Endometrium (tissue), 2 donors: ENCODE data around the gene NEGR1.

Experiments used
- FAIRE-seq: peaks from 2 replicates; lab custom pipeline; 2012; peaks lifted over from hg19 to GRCh38; lab: Jason Lieb, UNC
- donor health status: control.
- donor health status: control.

Gene NEGR1

DNA sequence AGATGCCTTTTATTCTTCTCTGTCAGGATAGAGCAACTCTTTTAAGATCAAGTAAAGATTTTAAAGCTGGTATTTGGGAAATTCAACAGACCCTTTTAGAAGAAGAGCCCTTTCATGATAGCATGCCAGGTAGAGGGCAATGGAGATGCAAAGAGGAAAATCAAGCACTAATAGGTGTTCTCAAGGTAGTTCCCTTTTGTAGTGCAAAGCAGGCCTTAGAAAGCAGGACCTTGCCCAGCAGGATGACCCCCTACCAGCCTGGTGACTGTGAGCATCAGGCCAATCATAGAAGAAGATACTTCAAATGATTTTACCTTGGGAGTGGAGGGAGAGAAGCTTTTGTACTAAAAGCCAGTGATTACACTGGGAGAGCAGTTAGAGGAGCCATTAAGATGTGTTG lies 820.1 kb downstream of the NEGR1 start:
- FAIRE-seq: no peak

DNA sequence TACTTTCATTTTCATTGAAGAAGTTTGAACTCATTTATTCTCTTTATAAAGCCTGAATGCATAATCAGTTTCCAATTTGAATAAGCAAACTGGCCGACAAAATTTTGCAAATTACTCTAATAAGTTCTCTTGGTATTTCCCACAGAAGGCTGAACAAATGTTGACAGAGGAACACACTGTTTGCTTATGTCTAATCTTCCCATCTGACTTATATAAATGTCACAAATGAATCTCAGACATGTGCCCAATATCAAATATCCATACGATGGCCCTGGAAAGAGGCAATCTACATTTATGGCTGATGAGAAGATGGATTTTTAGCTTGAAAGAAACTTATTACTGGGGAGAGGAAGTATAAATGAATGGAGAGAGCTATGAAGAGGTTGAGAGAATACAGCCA lies 820.9 kb downstream of the NEGR1 start:
- no peak for FAIRE-seq

GRCh38 chr1:71448444-71448843 lies 833.9 kb downstream of the NEGR1 start:
- no peak for FAIRE-seq

- no peak for FAIRE-seq
These were observed 843.7 kb downstream of the NEGR1 start for GRCh38 chr1:71438626-71439025.

- FAIRE-seq: no peak
These were observed 846.4 kb downstream of the NEGR1 start for GRCh38 chr1:71435951-71436350.

DNA sequence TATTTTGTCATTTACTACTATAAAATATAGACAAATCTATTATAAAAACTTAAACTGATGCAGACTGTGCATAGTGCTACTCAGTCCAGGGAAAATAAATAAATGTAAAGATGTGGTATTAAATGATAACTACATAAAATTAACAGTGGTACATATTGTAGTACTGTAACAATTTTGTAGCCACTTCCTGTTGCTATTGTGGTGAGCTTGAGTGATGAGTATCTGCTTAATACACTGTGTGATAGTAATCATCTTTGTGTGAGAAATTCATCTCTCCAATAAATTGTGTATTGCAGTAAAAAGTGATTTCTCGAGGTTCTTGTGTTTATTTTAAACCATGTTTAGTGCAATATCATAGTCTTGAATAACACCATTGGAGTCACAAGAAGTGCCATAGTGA lies 848.1 kb downstream of the NEGR1 start:
- FAIRE-seq: no peak

DNA sequence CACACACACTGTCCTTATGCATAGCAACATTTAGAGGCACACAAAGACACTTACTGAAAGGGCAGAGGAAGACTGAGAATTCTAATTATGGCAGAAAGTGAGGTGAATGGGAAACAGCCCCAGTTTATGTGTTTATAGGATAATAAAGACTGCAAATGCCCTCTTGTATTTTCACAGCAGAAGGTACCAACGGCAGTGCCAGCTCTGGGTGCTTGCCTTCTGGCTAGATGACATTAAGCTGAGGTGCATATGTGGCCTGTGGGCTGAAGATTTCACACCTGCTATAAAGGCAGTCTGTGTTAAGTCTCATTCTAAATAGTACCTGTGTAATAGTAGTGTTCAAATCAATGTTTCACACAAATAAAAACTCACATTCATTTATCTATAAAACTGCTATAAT lies 854.3 kb downstream of the NEGR1 start:
- FAIRE-seq: no peak

GRCh38 chr1:71427066-71427465 lies 855.3 kb downstream of the NEGR1 start:
- FAIRE-seq: no peak

DNA sequence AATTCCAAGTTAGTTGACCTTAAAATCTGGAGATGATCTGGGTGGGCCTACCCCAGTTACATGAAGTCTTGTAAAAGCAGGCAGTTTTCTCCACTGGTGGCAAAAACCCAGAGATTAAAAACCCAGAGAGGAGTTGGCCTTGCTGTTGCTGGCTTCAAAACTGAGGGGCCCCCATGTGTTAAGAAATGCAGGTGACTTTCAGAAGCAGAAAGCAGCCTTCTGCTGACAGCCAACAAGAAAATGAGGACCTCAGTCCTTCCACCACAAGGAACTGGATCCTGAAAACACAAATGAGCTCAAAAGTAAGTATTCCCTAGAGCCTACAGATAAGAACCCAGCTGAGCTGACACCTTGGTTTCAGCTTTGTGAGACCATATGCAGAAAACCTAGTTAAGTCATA lies 857.8 kb downstream of the NEGR1 start:
- no peak for FAIRE-seq

- no peak for FAIRE-seq
These were observed 860.1 kb downstream of the NEGR1 start for GRCh38 chr1:71422221-71422620.

DNA sequence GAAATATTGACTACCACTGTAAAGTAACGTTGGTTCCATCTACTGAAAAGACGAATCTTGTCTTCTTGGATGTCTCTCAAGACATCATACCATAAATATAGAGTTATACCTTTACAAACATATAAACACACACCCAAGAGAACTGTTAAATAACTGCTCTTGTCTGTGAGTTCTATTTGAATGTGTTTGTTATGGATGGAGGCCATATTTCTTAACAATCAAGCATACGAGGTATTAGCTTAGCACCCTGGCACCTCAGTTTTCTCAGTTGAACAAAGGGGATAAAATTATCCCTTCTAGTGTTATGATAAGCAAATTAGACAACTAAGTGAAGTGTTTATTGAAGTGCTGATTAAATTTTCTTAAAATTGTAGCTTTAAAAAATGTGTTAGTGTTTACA lies 864.9 kb downstream of the NEGR1 start:
- FAIRE-seq: no peak

GRCh38 chr1:71414179-71414578 lies 868.2 kb downstream of the NEGR1 start:
- no peak for FAIRE-seq

DNA sequence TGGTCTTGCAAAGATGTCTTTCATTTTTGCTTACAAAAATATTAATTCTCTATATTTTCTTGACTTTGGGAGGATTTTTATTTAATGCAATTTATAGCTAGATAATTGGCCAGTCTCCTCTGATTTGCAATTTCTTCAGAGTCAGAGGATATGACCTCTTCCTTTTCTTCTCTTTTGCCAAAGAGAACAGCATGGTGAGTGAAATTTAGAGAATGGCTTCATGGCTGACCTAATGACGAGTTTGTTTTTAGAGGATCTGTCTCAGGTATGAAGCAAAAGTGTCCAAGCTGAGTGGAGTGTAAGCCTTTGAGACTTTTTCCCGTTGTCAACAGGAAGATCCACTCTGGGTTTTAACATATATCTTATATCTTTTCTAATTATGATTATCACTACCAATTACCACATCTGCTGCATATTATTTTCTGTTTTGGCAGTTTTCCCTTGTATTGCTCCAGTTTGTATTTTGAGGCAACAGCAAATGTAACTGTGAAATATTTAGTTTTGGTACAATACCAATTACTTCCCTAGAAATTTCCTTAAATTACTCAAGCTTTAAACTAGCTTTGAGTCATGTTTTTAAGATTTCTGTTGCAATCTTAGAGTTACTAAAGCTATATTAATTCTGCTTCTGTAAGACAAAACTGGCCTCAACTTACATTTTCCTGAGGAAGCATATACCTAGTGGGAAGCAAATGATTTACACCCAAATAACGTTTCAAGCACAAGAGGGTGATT lies 868.7 kb downstream of the NEGR1 start:
- FAIRE-seq: no peak

- no peak for FAIRE-seq
These were observed 882.3 kb downstream of the NEGR1 start for GRCh38 chr1:71400050-71400449.

GRCh38 chr1:71399594-71399993 lies 882.7 kb downstream of the NEGR1 start:
- no peak for FAIRE-seq

DNA sequence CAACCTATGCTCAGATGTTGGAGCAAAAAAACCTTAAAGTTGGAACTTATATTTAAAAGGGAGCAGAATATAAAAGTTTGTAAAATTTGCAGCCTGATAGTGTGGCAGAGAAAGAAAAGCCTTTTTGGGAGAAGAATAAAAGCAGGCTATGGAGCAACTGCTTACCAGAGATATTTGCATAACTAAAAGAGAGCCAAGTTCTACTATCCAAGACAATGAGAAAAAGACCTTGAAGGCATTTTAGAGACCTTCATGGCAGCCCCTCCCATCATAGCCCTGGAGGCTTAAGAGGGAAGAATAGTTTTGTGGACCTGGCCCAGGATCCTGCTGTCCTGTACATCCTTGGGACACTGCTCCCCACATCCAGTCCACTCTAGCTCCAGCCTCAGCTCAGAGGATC lies 889.0 kb downstream of the NEGR1 start:
- no peak for FAIRE-seq

DNA sequence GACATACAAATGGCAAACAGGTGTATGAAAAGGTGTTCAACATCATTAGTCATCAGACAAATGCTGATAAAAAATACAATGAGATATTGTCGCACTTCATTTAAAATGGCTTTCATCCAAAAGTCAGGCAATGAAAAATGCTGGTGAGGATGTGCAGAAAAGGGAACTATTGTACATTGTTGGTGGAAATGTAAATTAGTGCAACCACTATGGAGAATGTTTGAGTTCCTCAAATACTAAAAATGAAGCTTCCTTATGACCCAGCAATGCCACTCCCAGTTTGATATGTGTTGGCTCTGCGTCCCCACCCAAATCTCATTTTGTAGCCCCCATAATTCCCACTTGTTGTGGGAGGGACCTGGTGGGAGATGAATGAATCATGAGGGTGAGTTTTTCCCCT lies 891.8 kb downstream of the NEGR1 start:
- no peak for FAIRE-seq

GRCh38 chr1:71377886-71378285 lies 904.5 kb downstream of the NEGR1 start:
- FAIRE-seq: no peak

- FAIRE-seq: no peak
These were observed 909.8 kb downstream of the NEGR1 start for GRCh38 chr1:71372496-71372895.

GRCh38 chr1:71371581-71371980 lies 910.8 kb downstream of the NEGR1 start:
- no peak for FAIRE-seq

- no peak for FAIRE-seq
These were observed 918.1 kb downstream of the NEGR1 start for GRCh38 chr1:71364236-71364635.

DNA sequence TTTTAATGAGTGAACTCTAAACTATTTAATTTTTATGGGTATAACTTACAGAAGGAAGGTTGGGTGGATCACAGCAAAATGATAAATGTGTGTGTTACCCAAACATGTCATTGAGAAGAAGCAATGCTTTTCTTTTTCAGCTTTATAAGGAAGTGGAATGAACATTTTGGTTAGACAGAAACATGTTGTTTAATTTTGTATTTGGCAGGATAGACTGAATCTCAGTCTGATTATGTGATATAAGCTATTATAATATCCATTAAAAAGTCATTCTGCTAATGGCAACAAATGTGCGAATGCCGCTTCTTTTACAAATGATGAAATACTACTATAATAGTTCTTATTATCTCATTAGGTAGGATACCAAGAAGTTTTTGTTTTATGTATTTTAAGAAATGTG lies 919.6 kb downstream of the NEGR1 start:
- FAIRE-seq: no peak

GRCh38 chr1:71362076-71362475 lies 920.3 kb downstream of the NEGR1 start:
- FAIRE-seq: no peak

- no peak for FAIRE-seq
These were observed 924.6 kb downstream of the NEGR1 start for GRCh38 chr1:71357708-71358107.

DNA sequence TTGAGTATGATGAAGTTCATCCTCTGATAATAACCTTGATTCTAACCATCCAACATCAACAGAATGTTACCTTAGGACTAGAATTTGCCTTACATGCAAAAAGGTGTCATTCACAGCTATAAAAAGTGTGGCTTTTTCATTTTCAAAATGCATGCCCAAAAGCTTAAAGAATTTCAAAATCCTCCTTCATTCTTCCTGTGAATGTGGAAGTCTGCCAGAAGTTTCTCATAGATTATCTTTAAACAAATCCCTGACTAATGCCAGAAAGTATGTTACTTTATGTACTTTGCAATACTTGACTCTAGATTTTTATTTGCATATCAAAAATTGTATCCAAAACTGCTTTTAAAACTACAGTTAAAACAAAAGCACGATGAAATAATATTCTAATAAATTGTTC lies 930.9 kb downstream of the NEGR1 start:
- no peak for FAIRE-seq
